Activated naive CD8-positive, alpha-beta T cell treated with anti-CD3 and anti-CD28 coated beads for 36 hours (primary cell): Measurements from ENCODE around the gene SIPA1. TPM values are rescaled to one million over a fixed set of nuclear protein-coding genes. Genes with fewer than 3 reads are reported as not detected.
A peak's percentile ranks its signal among the peaks of the same experiment; 100 is the strongest.

ENCODE experiments used
- DNase-seq: peaks from one replicate; pipeline ENCODE4 v3.0.0; 2021
- H3K27ac Mint-ChIP-seq: one replicate; pipeline ENCODE4 v1.8.0; 2022; ENCODE audit warnings: mild to moderate bottlenecking, moderate library complexity, mixed read lengths
- H3K27me3 Mint-ChIP-seq: one replicate; pipeline ENCODE4 v1.8.0; 2022; ENCODE audit warnings: mild to moderate bottlenecking, mixed read lengths
- H3K36me3 Mint-ChIP-seq: one replicate; pipeline ENCODE4 v1.8.0; 2021; ENCODE audit warnings: mild to moderate bottlenecking, mixed read lengths
- H3K4me1 Mint-ChIP-seq: one replicate; pipeline ENCODE4 v1.8.0; 2021; ENCODE audit warnings: mixed read lengths
- H3K4me3 Mint-ChIP-seq: one replicate; pipeline ENCODE4 v1.8.0; 2022; ENCODE audit warnings: mild to moderate bottlenecking, moderate library complexity, mixed read lengths
- H3K9me3 Mint-ChIP-seq: one replicate; pipeline ENCODE4 v1.8.0; 2022; ENCODE audit warnings: mixed read lengths
- total RNA-seq, 2 experiments: library from RNA; stranded (reverse); gene quantifications; one replicate each; pipeline ENCODE4 v1.2.3, GENCODE V29; 2021

Gene SIPA1
- total RNA-seq, 2 experiments from 2014 or later: 123 to 127 TPM

GRCh38 chr11:65642014-65642671 is 4.2 kb downstream of the SIPA1 start:
- Mint-ChIP-seq H3K27me3 (no peaks in the 10 kb centered on the region), H3K36me3 (peaks cover 27% of the 10 kb centered on the region), H3K9me3 (no peaks in the 10 kb centered on the region), H3K27ac (peak overlapping the region; percentile 84), H3K4me3 (peak overlapping the region; percentile 97), H3K4me1 (peaks cover 42% of the 10 kb centered on the region)
- no peak for DNase-seq

DNA sequence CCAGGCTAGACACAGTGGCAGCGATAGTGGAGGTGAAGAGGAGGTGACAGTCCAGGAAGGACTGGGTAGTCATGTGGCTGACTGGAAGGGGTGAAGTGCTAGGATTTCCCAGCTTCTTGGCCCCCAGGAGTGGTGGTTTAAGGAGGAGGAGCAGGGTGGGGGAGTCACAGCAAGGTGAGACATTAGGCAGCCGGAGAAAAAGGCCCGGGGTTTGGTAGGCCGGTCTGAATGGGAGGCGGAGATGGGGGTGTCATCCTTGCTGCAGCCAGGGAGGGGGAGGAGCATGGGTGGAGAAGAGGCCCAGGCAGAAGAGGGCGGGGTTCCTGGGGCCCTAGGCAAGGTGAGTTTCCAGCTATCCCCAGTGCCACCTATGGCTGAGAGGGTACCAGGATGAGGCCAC is 6.1 kb downstream of the SIPA1 start:
- DNase-seq: peak; percentile 32
- no peaks in the 10 kb centered on the region for H3K27me3 Mint-ChIP-seq
- H3K36me3 Mint-ChIP-seq: peaks cover 22% of the 10 kb centered on the region
- peaks cover 33% of the 10 kb centered on the region for H3K4me1 Mint-ChIP-seq
- H3K27ac Mint-ChIP-seq: peak overlapping the region; percentile 42
- no peaks in the 10 kb centered on the region for H3K9me3 Mint-ChIP-seq
- H3K4me3 Mint-ChIP-seq: no peak overlapping the region

- no peak for DNase-seq
- H3K4me1 Mint-ChIP-seq: peaks cover 26% of the 10 kb centered on the region
- no peaks in the 10 kb centered on the region for H3K27me3 Mint-ChIP-seq
- H3K36me3 Mint-ChIP-seq: peaks cover 16% of the 10 kb centered on the region
- no peak overlapping the region for H3K27ac Mint-ChIP-seq
- no peaks in the 10 kb centered on the region for H3K9me3 Mint-ChIP-seq
- no peak overlapping the region for H3K4me3 Mint-ChIP-seq
Measured at GRCh38 chr11:65644837-65645236, 6.9 kb downstream of the SIPA1 start.

- no peaks in the 10 kb centered on the region for H3K9me3 Mint-ChIP-seq
- H3K4me3 Mint-ChIP-seq: no peak overlapping the region
- H3K27me3 Mint-ChIP-seq: no peaks in the 10 kb centered on the region
- H3K36me3 Mint-ChIP-seq: peaks cover 15% of the 10 kb centered on the region
- no peak for DNase-seq
- peaks cover 22% of the 10 kb centered on the region for H3K4me1 Mint-ChIP-seq
- H3K27ac Mint-ChIP-seq: no peak overlapping the region
Measured at GRCh38 chr11:65645710-65646109, 7.8 kb downstream of the SIPA1 start.

- Mint-ChIP-seq H3K27ac (no peak overlapping the region), H3K9me3 (no peaks in the 10 kb centered on the region), H3K4me3 (no peak overlapping the region), H3K27me3 (no peaks in the 10 kb centered on the region), H3K4me1 (peaks cover 24% of the 10 kb centered on the region), H3K36me3 (peaks cover 12% of the 10 kb centered on the region)
- DNase-seq: no peak
Measured at GRCh38 chr11:65646288-65646957, 8.5 kb downstream of the SIPA1 start.

- Mint-ChIP-seq H3K9me3 (no peaks in the 10 kb centered on the region), H3K4me3 (no peak overlapping the region), H3K27me3 (no peaks in the 10 kb centered on the region), H3K27ac (no peak overlapping the region), H3K4me1 (peaks cover 25% of the 10 kb centered on the region), H3K36me3 (peaks cover 8% of the 10 kb centered on the region)
- DNase-seq: no peak
Measured at GRCh38 chr11:65646958-65647701, 9.2 kb downstream of the SIPA1 start.

DNA sequence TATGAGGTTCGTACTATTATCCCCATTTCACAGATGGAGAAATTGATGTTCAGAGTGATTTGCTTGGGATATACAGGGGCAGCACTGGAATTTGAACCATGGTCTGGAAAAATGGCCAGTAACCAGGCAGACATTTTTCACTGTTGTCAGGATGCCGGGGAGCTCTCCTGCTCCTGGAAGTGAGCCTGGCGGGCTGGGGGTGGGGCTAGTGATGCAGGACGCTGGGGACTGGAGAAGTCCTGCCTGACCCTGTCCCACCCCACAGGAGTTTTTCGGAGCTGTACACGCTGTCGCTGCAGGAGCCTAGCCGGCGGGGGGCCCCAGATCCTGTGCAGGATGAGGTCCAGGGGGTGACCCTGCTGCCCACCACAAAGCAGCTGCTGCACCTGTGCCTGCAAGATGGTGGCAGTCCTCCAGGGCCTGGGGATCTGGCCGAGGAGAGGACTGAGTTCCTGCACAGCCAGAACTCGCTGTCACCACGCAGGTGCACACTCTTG is 11.1 kb downstream of the SIPA1 start:
- DNase-seq: no peak
- H3K27ac Mint-ChIP-seq: no peak overlapping the region
- no peaks in the 10 kb centered on the region for H3K9me3 Mint-ChIP-seq
- peaks cover 10% of the 10 kb centered on the region for H3K36me3 Mint-ChIP-seq
- H3K4me1 Mint-ChIP-seq: peaks cover 28% of the 10 kb centered on the region
- no peak overlapping the region for H3K4me3 Mint-ChIP-seq
- no peaks in the 10 kb centered on the region for H3K27me3 Mint-ChIP-seq

- H3K36me3 Mint-ChIP-seq: peaks cover 10% of the 10 kb centered on the region
- H3K9me3 Mint-ChIP-seq: no peaks in the 10 kb centered on the region
- no peak overlapping the region for H3K4me3 Mint-ChIP-seq
- H3K27me3 Mint-ChIP-seq: no peaks in the 10 kb centered on the region
- no peak overlapping the region for H3K27ac Mint-ChIP-seq
- DNase-seq: no peak
- H3K4me1 Mint-ChIP-seq: peaks cover 27% of the 10 kb centered on the region
Measured at GRCh38 chr11:65649656-65650546, 12.0 kb downstream of the SIPA1 start.

- Mint-ChIP-seq H3K4me1 (peaks cover 31% of the 10 kb centered on the region), H3K27me3 (no peaks in the 10 kb centered on the region), H3K4me3 (no peak overlapping the region), H3K27ac (no peak overlapping the region), H3K36me3 (peaks cover 13% of the 10 kb centered on the region), H3K9me3 (no peaks in the 10 kb centered on the region)
- no peak for DNase-seq
Measured at GRCh38 chr11:65650547-65651338, 12.8 kb downstream of the SIPA1 start.

GRCh38 chr11:65651339-65651588 is 13.4 kb downstream of the SIPA1 start:
- H3K27ac Mint-ChIP-seq: peak overlapping the region; percentile 18
- H3K36me3 Mint-ChIP-seq: peaks cover 13% of the 10 kb centered on the region
- peak overlapping the region; percentile 66 for H3K4me3 Mint-ChIP-seq
- peaks cover 31% of the 10 kb centered on the region for H3K4me1 Mint-ChIP-seq
- no peaks in the 10 kb centered on the region for H3K27me3 Mint-ChIP-seq
- DNase-seq: no peak
- H3K9me3 Mint-ChIP-seq: no peaks in the 10 kb centered on the region

DNA sequence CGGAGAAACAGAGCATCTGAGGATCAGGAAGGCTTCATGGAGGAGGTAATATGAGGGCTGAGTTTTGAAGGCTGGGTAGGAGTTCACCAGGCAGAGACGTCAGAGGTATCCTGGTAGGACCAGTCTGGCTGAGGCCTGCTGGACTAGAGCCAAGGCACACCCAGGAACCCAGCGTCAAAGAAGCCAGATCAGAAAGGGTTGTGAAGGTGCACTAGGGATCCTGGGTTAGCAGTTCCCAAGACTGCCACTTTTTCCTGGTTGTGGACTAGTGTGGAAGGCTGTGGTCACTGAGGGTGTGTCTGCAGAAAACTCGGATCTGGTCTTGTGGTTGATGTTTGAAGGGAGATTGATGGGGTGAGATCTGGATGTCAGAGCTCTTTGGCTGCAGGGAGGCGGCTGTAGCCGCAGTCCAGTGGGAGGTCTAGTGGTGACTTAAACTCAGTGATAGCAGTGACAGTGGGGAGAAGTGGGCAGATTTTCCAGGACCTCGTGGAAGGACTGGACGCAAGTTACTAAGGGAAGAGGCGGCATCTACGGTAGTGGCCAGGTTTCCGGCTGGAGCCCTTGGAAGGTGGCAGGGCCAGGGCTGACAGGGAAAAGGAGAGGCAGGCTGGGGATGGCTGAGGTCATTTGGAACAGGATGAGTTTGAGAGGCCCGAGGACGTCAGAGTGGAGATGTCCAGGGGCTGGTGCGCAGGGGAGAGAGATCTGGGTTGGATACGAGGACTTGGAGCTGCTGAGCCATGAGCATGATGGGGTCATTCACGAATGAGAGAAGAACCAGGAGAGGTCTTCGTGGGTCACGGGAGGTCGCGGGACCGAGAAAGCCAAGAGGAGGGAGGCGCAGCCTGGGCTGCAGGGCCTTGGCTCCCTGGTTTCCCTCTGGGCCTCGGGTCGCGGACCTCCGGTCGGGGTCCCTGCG is 13.9 kb downstream of the SIPA1 start:
- Mint-ChIP-seq H3K9me3 (no peaks in the 10 kb centered on the region), H3K27ac (peak overlapping the region; percentile 18), H3K36me3 (peaks cover 13% of the 10 kb centered on the region), H3K27me3 (no peaks in the 10 kb centered on the region), H3K4me3 (peak overlapping the region; percentile 66), H3K4me1 (peaks cover 31% of the 10 kb centered on the region)
- no peak for DNase-seq

DNA sequence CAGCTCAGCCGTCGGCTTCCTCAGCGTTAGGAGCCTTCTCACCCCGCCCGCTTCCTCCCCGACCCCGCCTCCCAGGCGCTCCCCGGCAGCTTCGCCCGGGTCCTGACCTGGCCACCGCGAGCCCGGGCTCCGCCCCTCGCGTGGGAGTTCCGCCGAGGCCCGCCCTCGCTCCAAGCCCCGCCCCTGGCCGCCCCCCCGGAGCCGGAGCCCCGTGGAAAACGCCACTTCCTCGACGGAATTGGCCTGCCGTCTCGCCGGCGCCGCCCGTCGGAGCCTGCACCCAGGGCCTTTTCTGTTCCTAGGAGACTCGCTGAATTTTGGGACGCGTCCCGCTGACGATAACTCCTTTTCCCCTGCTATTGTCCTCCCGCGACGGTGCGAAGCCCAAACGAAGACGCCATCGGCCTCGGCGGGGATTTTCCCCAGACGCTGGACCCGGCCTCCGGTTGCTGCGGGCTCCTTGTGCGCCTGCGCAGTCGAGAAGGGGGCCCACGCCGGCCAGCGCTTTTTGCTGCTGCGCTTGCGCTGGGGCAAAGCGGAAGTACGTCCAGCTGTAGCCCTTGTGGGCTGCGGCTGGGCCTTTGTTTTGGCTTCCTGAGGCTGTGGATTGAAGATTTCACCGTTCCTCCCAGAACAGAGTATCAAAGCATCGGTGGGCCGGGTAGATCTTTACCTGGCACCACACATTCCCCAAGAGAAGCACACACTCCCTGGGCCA is 14.8 kb downstream of the SIPA1 start:
- peaks cover 31% of the 10 kb centered on the region for H3K4me1 Mint-ChIP-seq
- peak overlapping the region; percentile 92 for H3K27ac Mint-ChIP-seq
- no peaks in the 10 kb centered on the region for H3K9me3 Mint-ChIP-seq
- peak; percentile 99 for DNase-seq
- H3K27me3 Mint-ChIP-seq: no peaks in the 10 kb centered on the region
- H3K4me3 Mint-ChIP-seq: peak overlapping the region; percentile 79
- H3K36me3 Mint-ChIP-seq: peaks cover 15% of the 10 kb centered on the region
